Panc1 (cell line): ENCODE results near the gene PTPA. TPM values are rescaled to one million over a fixed set of nuclear protein-coding genes. Genes with fewer than 3 reads are reported as not detected.
A peak's percentile ranks its signal among the peaks of the same experiment; 100 is the strongest.

Experiments
- ATAC-seq: fragments of 200-7000 bp; cut with Tn5 transposase; 2 replicates; pipeline ENCODE4 v1.9.1; 2020; ENCODE audit warnings: mild to moderate bottlenecking, moderate library complexity
- BruUV-seq: library from RNA; stranded (reverse); fragments of 400-500 nt; replicated peaks from 2 replicates; lab custom pipeline; 2021; lab: Mats Ljungman, UMichigan
- CTCF ChIA-PET: fragments of 300-600 bp; sonication (Branson Sonifier 250); formaldehyde crosslinking; loops from one replicate; lab custom pipeline; 2022; ENCODE audit warnings: antibody characterized with exemption; lab: Charles Lee
- POLR2A ChIA-PET: fragments of 300-600 bp; sonication (Branson Sonifier 250); formaldehyde crosslinking; loops from one replicate; lab custom pipeline; 2022; ENCODE audit warnings: antibody characterized with exemption; lab: Charles Lee
- DNase-seq: peaks from one replicate; pipeline ENCODE4 v3.0.0-alpha.2; 2010; ENCODE audit warnings: low read depth, low spot score
- H3K27ac ChIP-seq: 2 replicates; pipeline ENCODE4 v1.5.1; 2011; ENCODE audit warnings: mild to moderate bottlenecking, low read length, inconsistent platforms
- H3K27me3 ChIP-seq: fragments of 200-500 bp; sonication (Bioruptor generic); 2 replicates; pipeline ENCODE4 v1.6.0; 2014; ENCODE audit warnings: low read length, inconsistent platforms; ENCODE audit not compliant: control insufficient read depth, insufficient read depth
- H3K36me3 ChIP-seq: fragments of 200-500 bp; sonication (Bioruptor generic); 2 replicates; pipeline ENCODE4 v1.5.1; 2014; ENCODE audit warnings: inconsistent platforms, mild to moderate bottlenecking, low read length, moderate library complexity; ENCODE audit not compliant: control insufficient read depth, insufficient read depth
- H3K4me1 ChIP-seq: 2 replicates; pipeline ENCODE4 v1.5.1; 2011; ENCODE audit warnings: inconsistent platforms, mild to moderate bottlenecking, low read length, moderate library complexity; ENCODE audit not compliant: control insufficient read depth, insufficient read depth
- H3K4me3 ChIP-seq, 2 experiments: 2 replicates each; pipeline ENCODE4 v1.5.1; 2011 to 2012; ENCODE audit warnings: low read depth in 2 of 2, low read length in 2 of 2, mild to moderate bottlenecking in 2 of 2, inconsistent platforms in 1 of 2, moderate library complexity in 1 of 2
- H3K9me3 ChIP-seq: fragments of 200-500 bp; sonication (Bioruptor generic); 2 replicates; pipeline ENCODE4 v1.5.1; 2014; ENCODE audit warnings: low read depth, mild to moderate bottlenecking, inconsistent platforms, low read length, moderate library complexity; ENCODE audit not compliant: control insufficient read depth, insufficient read depth
- CTCF ChIP-seq: fragments of 450-650 bp; IDR thresholded peaks from 2 replicates; pipeline ENCODE4 v1.5.1; 2017; ENCODE audit warnings: mild to moderate bottlenecking
- POLR2AphosphoS5 ChIP-seq: IDR thresholded peaks from 2 replicates; pipeline ENCODE4 v1.6.1; 2012; ENCODE audit warnings: mild to moderate bottlenecking, low read depth, low read length, moderate library complexity
- REST ChIP-seq, 2 experiments: IDR thresholded peaks; 2 replicates each; pipeline ENCODE4 v1.6.1; 2011 to 2012; ENCODE audit warnings: low read depth in 2 of 2, control low read depth in 1 of 2, low read length in 1 of 2, mild to moderate bottlenecking in 1 of 2, moderate library complexity in 1 of 2; ENCODE audit not compliant: insufficient read depth in 1 of 2
- SIN3A ChIP-seq: IDR thresholded peaks from 2 replicates; pipeline ENCODE4 v1.6.1; 2012; ENCODE audit warnings: low read depth, mild to moderate bottlenecking, low read length, moderate library complexity, borderline replicate concordance; ENCODE audit not compliant: insufficient read depth
- TCF7L2 ChIP-seq: IDR thresholded peaks from 2 replicates; pipeline ENCODE4 v1.6.1; 2011; ENCODE audit warnings: mild to moderate bottlenecking, low read depth, low read length, inconsistent platforms
- in situ Hi-C: cut with HindIII; loops from 2 replicates; pipeline ENCODE4 v1.10.0; 2016; ENCODE audit warnings: low sequenced_read_pairs, low pct_unique_long_range_greater_than_20kb
- intact Hi-C: fragments of 100-400 bp; cut with micrococcal nuclease; formaldehyde crosslinking; loops from one replicate; pipeline ENCODE4 v1.10.0; 2022; ENCODE audit not compliant: unreplicated experiment
- total RNA-seq: library from RNA; stranded (reverse); gene quantifications from one replicate; pipeline ENCODE4 v1.2.1, GENCODE V29; 2021; ENCODE audit not compliant: unreplicated experiment

The PTPA gene
- total RNA-seq, 1 experiment from 2014 or later: 114 TPM

- Histone ChIP-seq H3K4me3 (no peak overlapping the region), H3K4me1 (peaks cover 8% of the 10 kb centered on the region; the same call in 1 of the 2 replicates), H3K9me3 (no peaks in the 10 kb centered on the region), H3K27me3 (no peaks in the 10 kb centered on the region), H3K27ac (0 out of 2 replicates have a peak overlapping the region, but pooled peaks have one; percentile 48), H3K36me3 (no peaks in the 10 kb centered on the region)
- BruUV-seq: no TSS peak
- in situ Hi-C loops (no loop called here), intact Hi-C loops (no loop called here)
- DNase-seq: no peak
- TF ChIP-seq TCF7L2: no peak
- TF ChIP-seq CTCF: no peak
- ChIA-PET POLR2A (no interaction called here), CTCF (interaction anchor here (0.6 to 1.2 kb wide), 2 partner anchors 10 to 267 kb away, joined by 3 read pairs; no protein-coding TSS in a partner anchor)
- no peak for ATAC-seq
These were observed 73.0 kb downstream of the PTPA start for GRCh38 chr9:129184219-129184524.

- H3K4me3 ChIP-seq: no peak overlapping the region
- in situ Hi-C loops: no loop called here
- ATAC-seq (no peak), DNase-seq (no peak)
- intact Hi-C loops: no loop called here
- H3K4me1 ChIP-seq: 0 out of 2 replicates have a peak, but pooled peaks cover 6% of the 10 kb centered on the region
- no peak for TF ChIP-seq REST (IDR thresholded peaks at IDR 0.05; ENCODE audit: insufficient read depth in 1 of 2, low read depth in 2 of 2, low read length in 1 of 2)
- no peak for TF ChIP-seq CTCF
- TF ChIP-seq POLR2AphosphoS5: no peak
- TF ChIP-seq SIN3A: no peak
- TF ChIP-seq TCF7L2: no peak
- ChIA-PET CTCF (interaction anchor here (0.6 to 1.2 kb wide), 2 partner anchors 11 to 267 kb away, joined by 3 read pairs; no protein-coding TSS in a partner anchor), POLR2A (no interaction called here)
- BruUV-seq: no TSS peak
- no peaks in the 10 kb centered on the region for H3K9me3 ChIP-seq
- no peaks in the 10 kb centered on the region for H3K27me3 ChIP-seq
- H3K36me3 ChIP-seq: no peaks in the 10 kb centered on the region
- H3K27ac ChIP-seq: 0 out of 2 replicates have a peak overlapping the region, but pooled peaks have one; percentile 48
These were observed 73.4 kb downstream of the PTPA start for GRCh38 chr9:129184596-129185122.
